ENCODE measurements around the gene PDPK1.

The PDPK1 gene

GRCh38 chr16:2508722-2509400 is 29.0 kb upstream of the PDPK1 start:
- H4K20me1 ChIP-seq (ENCODE audit: control insufficient read depth, insufficient read depth, low read depth, low read length): no peaks in the 10 kb centered on the region
- no peak overlapping the region for H3K27ac ChIP-seq (ENCODE audit: low read depth, low read length)
- no peak overlapping the region for H3K4me2 ChIP-seq (ENCODE audit: low read length)
- H3K79me2 ChIP-seq (ENCODE audit: control insufficient read depth, low read length): peaks cover 1% of the 10 kb centered on the region
- H3K9me3 ChIP-seq (ENCODE audit: control insufficient read depth, insufficient read depth, low read length): no peaks in the 10 kb centered on the region
- H3K36me3 ChIP-seq (ENCODE audit: control insufficient read depth, low read length): peaks cover under 1% of the 10 kb centered on the region
- no peak for TF ChIP-seq EZH2phosphoT487 (IDR thresholded peaks at IDR 0.05; ENCODE audit: borderline replicate concordance, low read length)
- no peak for TF ChIP-seq CTCF (IDR thresholded peaks at IDR 0.05; ENCODE audit: low read depth, low read length, poor library complexity, severe bottlenecking)
- H3K27me3 ChIP-seq (ENCODE audit: control insufficient read depth, low read length): no peaks in the 10 kb centered on the region
- H3F3A ChIP-seq (ENCODE audit: control insufficient read depth, insufficient read depth): peaks cover 14% of the 10 kb centered on the region
- H3K4me3 ChIP-seq (ENCODE audit: low read length): no peak overlapping the region
- H3K9me2 ChIP-seq (replicated peaks; ENCODE audit: control insufficient read depth, low read length): no peaks in the 10 kb centered on the region
- H3K4me1 ChIP-seq (ENCODE audit: control insufficient read depth, low read length): peaks cover 78% of the 10 kb centered on the region

GRCh38 chr16:2511128-2511800 is 26.6 kb upstream of the PDPK1 start:
- Histone ChIP-seq H3K9me3 (ENCODE audit: control insufficient read depth, insufficient read depth, low read length) (no peaks in the 10 kb centered on the region), H3K9me2 (replicated peaks; ENCODE audit: control insufficient read depth, low read length) (no peaks in the 10 kb centered on the region), H3K79me2 (ENCODE audit: control insufficient read depth, low read length) (peaks cover 25% of the 10 kb centered on the region), H4K20me1 (ENCODE audit: control insufficient read depth, insufficient read depth, low read depth, low read length) (peaks cover 10% of the 10 kb centered on the region; the same call in 1 of the 2 replicates), H3K27ac (ENCODE audit: low read depth, low read length) (no peak overlapping the region), H3K4me1 (ENCODE audit: control insufficient read depth, low read length) (peaks cover 74% of the 10 kb centered on the region), H3F3A (ENCODE audit: control insufficient read depth, insufficient read depth) (peaks cover 11% of the 10 kb centered on the region; the same call in 1 of the 2 replicates), H3K36me3 (ENCODE audit: control insufficient read depth, low read length) (peaks cover 9% of the 10 kb centered on the region), H3K4me3 (ENCODE audit: low read length) (no peak overlapping the region), H3K4me2 (ENCODE audit: low read length) (no peak overlapping the region), H3K27me3 (ENCODE audit: control insufficient read depth, low read length) (no peaks in the 10 kb centered on the region)
- TF ChIP-seq CTCF (IDR thresholded peaks at IDR 0.05; ENCODE audit: low read depth, low read length, poor library complexity, severe bottlenecking) (no peak), EZH2phosphoT487 (IDR thresholded peaks at IDR 0.05; ENCODE audit: borderline replicate concordance, low read length) (no peak)

- peaks cover 73% of the 10 kb centered on the region for H3K4me1 ChIP-seq (ENCODE audit: control insufficient read depth, low read length)
- TF ChIP-seq CTCF (IDR thresholded peaks at IDR 0.05; ENCODE audit: low read depth, low read length, poor library complexity, severe bottlenecking) (no peak), EZH2phosphoT487 (IDR thresholded peaks at IDR 0.05; ENCODE audit: borderline replicate concordance, low read length) (no peak)
- no peaks in the 10 kb centered on the region for H3K9me2 ChIP-seq (replicated peaks; ENCODE audit: control insufficient read depth, low read length)
- peak overlapping the region; percentile 66; the same call in 1 of the 2 replicates for H3K27ac ChIP-seq (ENCODE audit: low read depth, low read length)
- H3K4me2 ChIP-seq (ENCODE audit: low read length): peak overlapping the region; percentile 78
- H3K27me3 ChIP-seq (ENCODE audit: control insufficient read depth, low read length): no peaks in the 10 kb centered on the region
- H3F3A ChIP-seq (ENCODE audit: control insufficient read depth, insufficient read depth): peaks cover 11% of the 10 kb centered on the region; the same call in 1 of the 2 replicates
- H3K4me3 ChIP-seq (ENCODE audit: low read length): no peak overlapping the region
- H3K9me3 ChIP-seq (ENCODE audit: control insufficient read depth, insufficient read depth, low read length): no peaks in the 10 kb centered on the region
- peaks cover 13% of the 10 kb centered on the region for H3K36me3 ChIP-seq (ENCODE audit: control insufficient read depth, low read length)
- peaks cover 34% of the 10 kb centered on the region for H3K79me2 ChIP-seq (ENCODE audit: control insufficient read depth, low read length)
- peaks cover 10% of the 10 kb centered on the region; the same call in 1 of the 2 replicates for H4K20me1 ChIP-seq (ENCODE audit: control insufficient read depth, insufficient read depth, low read depth, low read length)
These were observed 25.7 kb upstream of the PDPK1 start for GRCh38 chr16:2511996-2512734.
